ENCODE data around the gene ZNF638. TPM values are rescaled to one million over a fixed set of nuclear protein-coding genes. Genes with fewer than 3 reads are reported as not detected.

The ZNF638 gene
- total RNA-seq, 1 experiment from 2014 or later, result 109 TPM

DNA sequence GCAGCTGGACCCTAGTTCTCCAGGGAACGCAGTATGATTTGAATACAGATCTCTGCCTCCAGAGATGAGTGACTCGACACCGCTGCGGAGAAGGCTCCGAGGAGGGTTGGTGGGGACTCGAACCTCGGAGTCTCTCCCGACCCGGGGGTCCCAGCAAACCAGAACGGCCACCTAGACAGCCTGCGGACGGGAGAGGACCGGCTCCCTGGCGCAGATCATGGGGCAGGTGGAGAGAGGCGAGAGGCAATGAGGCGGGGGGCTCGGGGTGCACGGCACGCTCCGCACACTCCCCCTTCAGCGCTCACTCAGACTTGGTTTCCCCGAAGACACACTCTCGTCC lies 134.3 kb downstream of the ZNF638 start:
- peak; percentile 7 for ATAC-seq
- TF ChIP-seq CBFB (CRISPR knock-in tag; IDR thresholded peaks at IDR 0.05; ENCODE audit: low read depth) (0 out of 2 replicates have a peak, but pooled peaks have one; percentile 54), TCF7 (CRISPR knock-in tag; IDR thresholded peaks at IDR 0.05; ENCODE audit: low read depth) (no peak), CREM (CRISPR knock-in tag; IDR thresholded peaks at IDR 0.05) (no peak), MYBL2 (CRISPR knock-in tag; IDR thresholded peaks at IDR 0.05) (no peak)
- TF ChIP-seq, protein P1, sequence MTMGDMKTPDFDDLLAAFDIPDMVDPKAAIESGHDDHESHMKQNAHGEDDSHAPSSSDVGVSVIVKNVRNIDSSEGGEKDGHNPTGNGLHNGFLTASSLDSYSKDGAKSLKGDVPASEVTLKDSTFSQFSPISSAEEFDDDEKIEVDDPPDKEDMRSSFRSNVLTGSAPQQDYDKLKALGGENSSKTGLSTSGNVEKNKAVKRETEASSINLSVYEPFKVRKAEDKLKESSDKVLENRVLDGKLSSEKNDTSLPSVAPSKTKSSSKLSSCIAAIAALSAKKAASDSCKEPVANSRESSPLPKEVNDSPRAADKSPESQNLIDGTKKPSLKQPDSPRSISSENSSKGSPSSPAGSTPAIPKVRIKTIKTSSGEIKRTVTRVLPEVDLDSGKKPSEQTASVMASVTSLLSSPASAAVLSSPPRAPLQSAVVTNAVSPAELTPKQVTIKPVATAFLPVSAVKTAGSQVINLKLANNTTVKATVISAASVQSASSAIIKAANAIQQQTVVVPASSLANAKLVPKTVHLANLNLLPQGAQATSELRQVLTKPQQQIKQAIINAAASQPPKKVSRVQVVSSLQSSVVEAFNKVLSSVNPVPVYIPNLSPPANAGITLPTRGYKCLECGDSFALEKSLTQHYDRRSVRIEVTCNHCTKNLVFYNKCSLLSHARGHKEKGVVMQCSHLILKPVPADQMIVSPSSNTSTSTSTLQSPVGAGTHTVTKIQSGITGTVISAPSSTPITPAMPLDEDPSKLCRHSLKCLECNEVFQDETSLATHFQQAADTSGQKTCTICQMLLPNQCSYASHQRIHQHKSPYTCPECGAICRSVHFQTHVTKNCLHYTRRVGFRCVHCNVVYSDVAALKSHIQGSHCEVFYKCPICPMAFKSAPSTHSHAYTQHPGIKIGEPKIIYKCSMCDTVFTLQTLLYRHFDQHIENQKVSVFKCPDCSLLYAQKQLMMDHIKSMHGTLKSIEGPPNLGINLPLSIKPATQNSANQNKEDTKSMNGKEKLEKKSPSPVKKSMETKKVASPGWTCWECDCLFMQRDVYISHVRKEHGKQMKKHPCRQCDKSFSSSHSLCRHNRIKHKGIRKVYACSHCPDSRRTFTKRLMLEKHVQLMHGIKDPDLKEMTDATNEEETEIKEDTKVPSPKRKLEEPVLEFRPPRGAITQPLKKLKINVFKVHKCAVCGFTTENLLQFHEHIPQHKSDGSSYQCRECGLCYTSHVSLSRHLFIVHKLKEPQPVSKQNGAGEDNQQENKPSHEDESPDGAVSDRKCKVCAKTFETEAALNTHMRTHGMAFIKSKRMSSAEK (CRISPR knock-in tag; IDR thresholded peaks at IDR 0.05; ENCODE audit: borderline replicate concordance), result no peak
- TF ChIP-seq, protein P2, sequence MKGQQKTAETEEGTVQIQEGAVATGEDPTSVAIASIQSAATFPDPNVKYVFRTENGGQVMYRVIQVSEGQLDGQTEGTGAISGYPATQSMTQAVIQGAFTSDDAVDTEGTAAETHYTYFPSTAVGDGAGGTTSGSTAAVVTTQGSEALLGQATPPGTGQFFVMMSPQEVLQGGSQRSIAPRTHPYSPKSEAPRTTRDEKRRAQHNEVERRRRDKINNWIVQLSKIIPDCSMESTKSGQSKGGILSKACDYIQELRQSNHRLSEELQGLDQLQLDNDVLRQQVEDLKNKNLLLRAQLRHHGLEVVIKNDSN (CRISPR knock-in tag; IDR thresholded peaks at IDR 0.05), result no peak
- DNase-seq (ENCODE audit: low spot score), result no peak
- Mint-ChIP-seq H3K27me3 (ENCODE audit: low read depth) (peaks cover 29% of the 10 kb centered on the region), H3K4me1 (peaks cover 21% of the 10 kb centered on the region), H3K27ac (no peak overlapping the region), H3K9me3 (no peaks in the 10 kb centered on the region), H3K36me3 (no peaks in the 10 kb centered on the region), H3K4me3 (no peak overlapping the region)
- CTCF ChIA-PET, result interaction anchor here (1.1 to 10.8 kb wide), 5 partner anchors 13 to 167 kb away, joined by 5 to 108 read pairs (median 7); partner anchors contain the start of genes DYSF and ZNF638
- POLR2A ChIA-PET, result no interaction called here

DNA sequence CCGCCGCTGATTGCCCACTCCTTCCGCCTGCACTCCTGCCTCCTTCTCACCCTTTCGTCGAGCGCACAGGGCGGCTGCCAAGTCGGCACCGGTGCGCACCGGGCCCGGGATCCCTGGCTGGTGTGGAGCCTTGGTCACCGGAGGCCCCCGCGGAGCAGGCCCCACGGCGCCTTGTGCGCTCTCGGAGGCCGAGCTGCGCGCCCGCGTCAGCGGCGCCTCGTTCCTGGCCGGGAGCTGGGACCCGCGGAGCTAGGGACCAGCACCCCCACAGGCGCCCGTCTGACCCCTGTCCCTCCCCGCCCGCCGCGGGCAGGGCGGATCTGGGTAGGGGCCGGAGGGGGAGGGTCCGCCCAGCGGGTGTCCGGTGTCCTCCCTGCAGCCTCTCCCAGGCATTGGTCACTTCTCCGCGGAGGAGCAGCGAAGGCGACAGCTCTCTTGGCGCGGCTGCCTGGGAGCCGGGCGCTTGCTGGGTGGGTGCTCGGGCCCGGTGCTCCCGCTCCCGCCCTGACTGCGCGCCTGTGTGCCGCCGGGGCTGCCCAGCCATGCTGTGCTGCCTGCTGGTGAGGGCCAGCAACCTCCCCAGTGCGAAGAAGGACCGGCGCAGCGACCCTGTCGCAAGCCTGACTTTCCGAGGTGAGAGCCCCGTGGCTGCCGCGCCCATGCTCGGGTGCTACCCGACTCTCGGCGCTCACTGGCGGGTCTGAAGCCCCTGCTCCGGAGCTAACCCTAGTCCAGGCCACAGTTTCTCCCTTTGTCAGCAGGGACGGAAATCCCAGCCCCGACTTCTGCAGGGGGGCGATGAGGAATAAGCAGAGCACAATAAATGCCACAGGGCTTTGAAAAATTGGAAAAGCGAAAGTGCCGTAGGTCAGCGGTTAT lies 135.0 kb downstream of the ZNF638 start:
- ATAC-seq (peak; percentile 59), DNase-seq (ENCODE audit: low spot score) (peak; percentile 66)
- POLR2A ChIA-PET, result no interaction called here
- Mint-ChIP-seq H3K4me1 (peaks cover 15% of the 10 kb centered on the region), H3K27ac (no peak overlapping the region), H3K4me3 (peak overlapping the region; percentile 72), H3K27me3 (ENCODE audit: low read depth) (peaks cover 29% of the 10 kb centered on the region), H3K9me3 (no peaks in the 10 kb centered on the region), H3K36me3 (no peaks in the 10 kb centered on the region)
- CTCF ChIA-PET, result interaction anchor here (0.6 to 10.8 kb wide), 7 partner anchors 13 to 1341 kb away, joined by 3 to 108 read pairs (median 6); partner anchors contain the start of genes DYSF and ZNF638
- TF ChIP-seq, protein P3, sequence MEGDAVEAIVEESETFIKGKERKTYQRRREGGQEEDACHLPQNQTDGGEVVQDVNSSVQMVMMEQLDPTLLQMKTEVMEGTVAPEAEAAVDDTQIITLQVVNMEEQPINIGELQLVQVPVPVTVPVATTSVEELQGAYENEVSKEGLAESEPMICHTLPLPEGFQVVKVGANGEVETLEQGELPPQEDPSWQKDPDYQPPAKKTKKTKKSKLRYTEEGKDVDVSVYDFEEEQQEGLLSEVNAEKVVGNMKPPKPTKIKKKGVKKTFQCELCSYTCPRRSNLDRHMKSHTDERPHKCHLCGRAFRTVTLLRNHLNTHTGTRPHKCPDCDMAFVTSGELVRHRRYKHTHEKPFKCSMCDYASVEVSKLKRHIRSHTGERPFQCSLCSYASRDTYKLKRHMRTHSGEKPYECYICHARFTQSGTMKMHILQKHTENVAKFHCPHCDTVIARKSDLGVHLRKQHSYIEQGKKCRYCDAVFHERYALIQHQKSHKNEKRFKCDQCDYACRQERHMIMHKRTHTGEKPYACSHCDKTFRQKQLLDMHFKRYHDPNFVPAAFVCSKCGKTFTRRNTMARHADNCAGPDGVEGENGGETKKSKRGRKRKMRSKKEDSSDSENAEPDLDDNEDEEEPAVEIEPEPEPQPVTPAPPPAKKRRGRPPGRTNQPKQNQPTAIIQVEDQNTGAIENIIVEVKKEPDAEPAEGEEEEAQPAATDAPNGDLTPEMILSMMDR (IDR thresholded peaks at IDR 0.05), result no peak
- TF ChIP-seq ZNF396 (CRISPR knock-in tag; IDR thresholded peaks at IDR 0.05; ENCODE audit: borderline replicate concordance) (no peak), TEAD1 (CRISPR knock-in tag; IDR thresholded peaks at IDR 0.05) (0 out of 2 replicates have a peak, but pooled peaks have one; percentile 18), ZNF416 (CRISPR knock-in tag; IDR thresholded peaks at IDR 0.05) (no peak), SMAD3 (CRISPR knock-in tag; IDR thresholded peaks at IDR 0.05; ENCODE audit: borderline replicate concordance) (no peak), ZNF671 (CRISPR knock-in tag; IDR thresholded peaks at IDR 0.05) (no peak), EMX1 (CRISPR knock-in tag; IDR thresholded peaks at IDR 0.05) (no peak), NFE2L1 (CRISPR knock-in tag; IDR thresholded peaks at IDR 0.05) (no peak), ETV6 (CRISPR knock-in tag; IDR thresholded peaks at IDR 0.05) (no peak), ATF1 (CRISPR knock-in tag; IDR thresholded peaks at IDR 0.05) (no peak)
- TF ChIP-seq, protein P2 (CRISPR knock-in tag; IDR thresholded peaks at IDR 0.05), result no peak
- TF ChIP-seq, protein P4, sequence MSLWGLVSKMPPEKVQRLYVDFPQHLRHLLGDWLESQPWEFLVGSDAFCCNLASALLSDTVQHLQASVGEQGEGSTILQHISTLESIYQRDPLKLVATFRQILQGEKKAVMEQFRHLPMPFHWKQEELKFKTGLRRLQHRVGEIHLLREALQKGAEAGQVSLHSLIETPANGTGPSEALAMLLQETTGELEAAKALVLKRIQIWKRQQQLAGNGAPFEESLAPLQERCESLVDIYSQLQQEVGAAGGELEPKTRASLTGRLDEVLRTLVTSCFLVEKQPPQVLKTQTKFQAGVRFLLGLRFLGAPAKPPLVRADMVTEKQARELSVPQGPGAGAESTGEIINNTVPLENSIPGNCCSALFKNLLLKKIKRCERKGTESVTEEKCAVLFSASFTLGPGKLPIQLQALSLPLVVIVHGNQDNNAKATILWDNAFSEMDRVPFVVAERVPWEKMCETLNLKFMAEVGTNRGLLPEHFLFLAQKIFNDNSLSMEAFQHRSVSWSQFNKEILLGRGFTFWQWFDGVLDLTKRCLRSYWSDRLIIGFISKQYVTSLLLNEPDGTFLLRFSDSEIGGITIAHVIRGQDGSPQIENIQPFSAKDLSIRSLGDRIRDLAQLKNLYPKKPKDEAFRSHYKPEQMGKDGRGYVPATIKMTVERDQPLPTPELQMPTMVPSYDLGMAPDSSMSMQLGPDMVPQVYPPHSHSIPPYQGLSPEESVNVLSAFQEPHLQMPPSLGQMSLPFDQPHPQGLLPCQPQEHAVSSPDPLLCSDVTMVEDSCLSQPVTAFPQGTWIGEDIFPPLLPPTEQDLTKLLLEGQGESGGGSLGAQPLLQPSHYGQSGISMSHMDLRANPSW (CRISPR knock-in tag; conservative IDR thresholded peaks at IDR 0.05; ENCODE audit: low read depth), result no peak
- TF ChIP-seq, protein P5, sequence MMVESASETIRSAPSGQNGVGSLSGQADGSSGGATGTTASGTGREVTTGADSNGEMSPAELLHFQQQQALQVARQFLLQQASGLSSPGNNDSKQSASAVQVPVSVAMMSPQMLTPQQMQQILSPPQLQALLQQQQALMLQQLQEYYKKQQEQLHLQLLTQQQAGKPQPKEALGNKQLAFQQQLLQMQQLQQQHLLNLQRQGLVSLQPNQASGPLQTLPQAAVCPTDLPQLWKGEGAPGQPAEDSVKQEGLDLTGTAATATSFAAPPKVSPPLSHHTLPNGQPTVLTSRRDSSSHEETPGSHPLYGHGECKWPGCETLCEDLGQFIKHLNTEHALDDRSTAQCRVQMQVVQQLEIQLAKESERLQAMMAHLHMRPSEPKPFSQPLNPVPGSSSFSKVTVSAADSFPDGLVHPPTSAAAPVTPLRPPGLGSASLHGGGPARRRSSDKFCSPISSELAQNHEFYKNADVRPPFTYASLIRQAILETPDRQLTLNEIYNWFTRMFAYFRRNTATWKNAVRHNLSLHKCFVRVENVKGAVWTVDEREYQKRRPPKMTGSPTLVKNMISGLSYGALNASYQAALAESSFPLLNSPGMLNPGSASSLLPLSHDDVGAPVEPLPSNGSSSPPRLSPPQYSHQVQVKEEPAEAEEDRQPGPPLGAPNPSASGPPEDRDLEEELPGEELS (CRISPR knock-in tag; IDR thresholded peaks at IDR 0.05), result 0 out of 2 replicates have a peak, but pooled peaks have one; percentile 39
- TF ChIP-seq, protein P6, sequence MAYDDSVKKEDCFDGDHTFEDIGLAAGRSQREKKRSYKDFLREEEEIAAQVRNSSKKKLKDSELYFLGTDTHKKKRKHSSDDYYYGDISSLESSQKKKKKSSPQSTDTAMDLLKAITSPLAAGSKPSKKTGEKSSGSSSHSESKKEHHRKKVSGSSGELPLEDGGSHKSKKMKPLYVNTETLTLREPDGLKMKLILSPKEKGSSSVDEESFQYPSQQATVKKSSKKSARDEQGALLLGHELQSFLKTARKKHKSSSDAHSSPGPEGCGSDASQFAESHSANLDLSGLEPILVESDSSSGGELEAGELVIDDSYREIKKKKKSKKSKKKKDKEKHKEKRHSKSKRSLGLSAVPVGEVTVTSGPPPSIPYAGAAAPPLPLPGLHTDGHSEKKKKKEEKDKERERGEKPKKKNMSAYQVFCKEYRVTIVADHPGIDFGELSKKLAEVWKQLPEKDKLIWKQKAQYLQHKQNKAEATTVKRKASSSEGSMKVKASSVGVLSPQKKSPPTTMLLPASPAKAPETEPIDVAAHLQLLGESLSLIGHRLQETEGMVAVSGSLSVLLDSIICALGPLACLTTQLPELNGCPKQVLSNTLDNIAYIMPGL (CRISPR knock-in tag; IDR thresholded peaks at IDR 0.05), result no peak; the same call in 1 of the 2 replicates
